ENCODE data around the gene ASIC2.

The ASIC2 gene

DNA sequence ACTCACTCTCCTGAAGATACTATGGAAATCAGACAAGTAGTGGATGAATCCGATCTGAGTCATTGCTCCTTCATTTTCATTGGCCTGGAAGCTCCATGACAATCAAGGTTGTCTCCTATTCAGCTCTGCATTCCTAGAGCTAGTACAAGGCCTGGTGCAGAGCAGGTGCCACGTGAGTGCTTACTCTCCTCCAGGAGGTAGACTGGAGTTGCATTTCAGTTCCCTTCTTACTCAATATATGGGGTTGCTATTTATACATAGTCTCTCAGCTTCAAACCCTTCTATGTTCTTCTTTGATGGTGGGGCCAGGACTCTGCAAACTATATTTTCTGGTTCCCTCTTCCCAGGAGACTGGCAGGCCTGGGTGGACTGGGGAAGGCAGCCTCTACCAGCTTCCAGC is 148.3 kb downstream of the ASIC2 start:
- Histone ChIP-seq H2AFZ (ENCODE audit: low read depth, low read length, severe bottlenecking) (no peak overlapping the region), H3K79me2 (ENCODE audit: insufficient read depth, low read length) (no peaks in the 10 kb centered on the region), H3K27ac (ENCODE audit: low read depth, low read length) (no peak overlapping the region), H3K9me2 (replicated peaks; ENCODE audit: insufficient read depth, low read length) (no peaks in the 10 kb centered on the region), H3K4me2 (ENCODE audit: low read depth, low read length, poor library complexity, severe bottlenecking) (no peak overlapping the region), H3K9ac (ENCODE audit: low read length) (no peak overlapping the region), H3K9me3 (ENCODE audit: insufficient read depth, low read length) (no peaks in the 10 kb centered on the region), H3K27me3 (ENCODE audit: low read length) (no peaks in the 10 kb centered on the region), H3F3A (ENCODE audit: insufficient read depth) (no peaks in the 10 kb centered on the region), H4K20me1 (ENCODE audit: low read depth, low read length) (no peaks in the 10 kb centered on the region), H3K36me3 (ENCODE audit: low read length) (no peaks in the 10 kb centered on the region), H3K4me3 (ENCODE audit: insufficient read depth, low read length, poor library complexity, severe bottlenecking) (no peak overlapping the region)
- TF ChIP-seq CTCF (IDR thresholded peaks at IDR 0.05; ENCODE audit: insufficient read depth, low read length, poor library complexity, severe bottlenecking) = no peak
- TF ChIP-seq EZH2phosphoT487 (conservative IDR thresholded peaks at IDR 0.05; ENCODE audit: low read length) = no peak

DNA sequence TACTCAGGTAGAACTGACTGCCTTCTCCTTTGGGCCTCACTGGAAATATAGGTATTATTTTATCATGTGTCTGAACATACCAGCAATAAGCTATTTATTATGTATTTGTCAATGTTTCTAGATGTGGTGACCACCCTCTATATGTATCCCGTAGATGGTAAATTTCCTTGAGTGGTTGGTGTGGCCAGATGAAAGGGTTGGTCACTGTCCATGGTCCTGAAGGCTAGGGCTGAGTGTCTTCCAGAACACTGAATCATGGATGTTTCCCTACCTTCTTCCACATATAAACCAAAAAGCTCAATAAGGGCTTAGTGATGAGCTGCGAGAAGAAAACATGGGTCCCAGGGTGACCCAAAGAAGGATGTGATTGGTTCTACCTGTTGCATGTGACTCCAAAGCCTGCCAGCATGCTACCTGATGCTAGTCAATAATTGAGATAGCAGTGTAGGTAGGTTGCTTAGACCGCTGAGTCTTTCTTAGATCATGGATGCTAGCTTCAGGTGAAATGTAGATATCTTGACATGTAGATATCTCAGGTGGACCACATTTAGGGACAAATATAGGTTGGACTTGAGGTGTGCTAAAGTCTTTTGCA is 150.3 kb downstream of the ASIC2 start:
- no peaks in the 10 kb centered on the region for H4K20me1 ChIP-seq (ENCODE audit: low read depth, low read length)
- H3K9me2 ChIP-seq (replicated peaks; ENCODE audit: insufficient read depth, low read length) = no peaks in the 10 kb centered on the region
- H3K27me3 ChIP-seq (ENCODE audit: low read length) = no peaks in the 10 kb centered on the region
- no peak overlapping the region for H2AFZ ChIP-seq (ENCODE audit: low read depth, low read length, severe bottlenecking)
- H3K9ac ChIP-seq (ENCODE audit: low read length) = no peak overlapping the region
- H3K27ac ChIP-seq (ENCODE audit: low read depth, low read length) = no peak overlapping the region
- H3K9me3 ChIP-seq (ENCODE audit: insufficient read depth, low read length) = no peaks in the 10 kb centered on the region
- H3K4me3 ChIP-seq (ENCODE audit: insufficient read depth, low read length, poor library complexity, severe bottlenecking) = no peak overlapping the region
- no peak overlapping the region for H3K4me2 ChIP-seq (ENCODE audit: low read depth, low read length, poor library complexity, severe bottlenecking)
- TF ChIP-seq CTCF (IDR thresholded peaks at IDR 0.05; ENCODE audit: insufficient read depth, low read length, poor library complexity, severe bottlenecking) = no peak
- no peak for TF ChIP-seq EZH2phosphoT487 (conservative IDR thresholded peaks at IDR 0.05; ENCODE audit: low read length)
- no peaks in the 10 kb centered on the region for H3K36me3 ChIP-seq (ENCODE audit: low read length)
- no peaks in the 10 kb centered on the region for H3K79me2 ChIP-seq (ENCODE audit: insufficient read depth, low read length)
- no peaks in the 10 kb centered on the region for H3F3A ChIP-seq (ENCODE audit: insufficient read depth)

- Histone ChIP-seq H3F3A (ENCODE audit: insufficient read depth) (no peaks in the 10 kb centered on the region), H3K27me3 (ENCODE audit: low read length) (no peaks in the 10 kb centered on the region), H3K4me2 (ENCODE audit: low read depth, low read length, poor library complexity, severe bottlenecking) (no peak overlapping the region), H3K27ac (ENCODE audit: low read depth, low read length) (no peak overlapping the region), H3K9me2 (replicated peaks; ENCODE audit: insufficient read depth, low read length) (no peaks in the 10 kb centered on the region), H4K20me1 (ENCODE audit: low read depth, low read length) (no peaks in the 10 kb centered on the region), H3K36me3 (ENCODE audit: low read length) (no peaks in the 10 kb centered on the region), H3K79me2 (ENCODE audit: insufficient read depth, low read length) (no peaks in the 10 kb centered on the region), H3K9ac (ENCODE audit: low read length) (no peak overlapping the region), H3K4me3 (ENCODE audit: insufficient read depth, low read length, poor library complexity, severe bottlenecking) (no peak overlapping the region), H2AFZ (ENCODE audit: low read depth, low read length, severe bottlenecking) (no peak overlapping the region), H3K9me3 (ENCODE audit: insufficient read depth, low read length) (no peaks in the 10 kb centered on the region)
- TF ChIP-seq EZH2phosphoT487 (conservative IDR thresholded peaks at IDR 0.05; ENCODE audit: low read length) (no peak), CTCF (IDR thresholded peaks at IDR 0.05; ENCODE audit: insufficient read depth, low read length, poor library complexity, severe bottlenecking) (no peak)
These were observed 152.5 kb downstream of the ASIC2 start for GRCh38 chr17:33140413-33141099.

All from SU-DHL-6 (cell line).